H9 (cell line): ENCODE results near the gene CALML4. TPM values are rescaled to one million over a fixed set of nuclear protein-coding genes. Genes with fewer than 3 reads are reported as not detected.

Experiments
- DNase-seq: peaks from one replicate; pipeline ENCODE4 v3.0.0-alpha.2; 2017
- H2AFZ ChIP-seq: one replicate; pipeline ENCODE4 v1.6.1; 2013; ENCODE audit warnings: mild to moderate bottlenecking, low read length, control low read depth, moderate library complexity
- H2AK5ac ChIP-seq: 2 replicates; pipeline ENCODE4 v1.6.1; 2013; ENCODE audit warnings: low read length, control low read depth, mixed read lengths; ENCODE audit not compliant: insufficient read length
- H2BK120ac ChIP-seq: one replicate; pipeline ENCODE4 v1.6.1; 2013; ENCODE audit warnings: low read depth, mild to moderate bottlenecking, low read length, control low read depth, inconsistent platforms; ENCODE audit not compliant: poor library complexity, severe bottlenecking
- H2BK12ac ChIP-seq: 2 replicates; pipeline ENCODE4 v1.6.1; 2013; ENCODE audit warnings: low read length, control low read depth, mixed read lengths, low read depth; ENCODE audit not compliant: insufficient read length
- H2BK15ac ChIP-seq: 2 replicates; pipeline ENCODE4 v1.6.1; 2013; ENCODE audit warnings: low read depth, low read length, control low read depth
- H2BK20ac ChIP-seq: one replicate; pipeline ENCODE4 v1.6.1; 2013; ENCODE audit warnings: low read depth, mild to moderate bottlenecking, low read length, control low read depth, inconsistent platforms; ENCODE audit not compliant: poor library complexity, severe bottlenecking
- H2BK5ac ChIP-seq: 2 replicates; pipeline ENCODE4 v1.6.1; 2013; ENCODE audit warnings: low read length, control low read depth, mixed read lengths; ENCODE audit not compliant: insufficient read length
- H3K14ac ChIP-seq: 2 replicates; pipeline ENCODE4 v1.6.1; 2013; ENCODE audit warnings: low read length, control low read depth; ENCODE audit not compliant: insufficient read depth
- H3K18ac ChIP-seq: 2 replicates; pipeline ENCODE4 v1.6.1; 2013; ENCODE audit warnings: low read depth, mild to moderate bottlenecking, mixed read lengths, low read length, control low read depth; ENCODE audit not compliant: insufficient read length
- H3K23ac ChIP-seq: 2 replicates; pipeline ENCODE4 v1.6.1; 2013; ENCODE audit warnings: low read length, control low read depth, mixed read lengths, low read depth; ENCODE audit not compliant: insufficient read length
- H3K23me2 ChIP-seq: 2 replicates; pipeline ENCODE4 v1.6.1; 2013; ENCODE audit warnings: low read depth, mild to moderate bottlenecking, mixed read lengths, low read length, control low read depth; ENCODE audit not compliant: insufficient read length, poor library complexity, severe bottlenecking
- H3K27ac ChIP-seq: 2 replicates; pipeline ENCODE4 v1.5.1; 2013; ENCODE audit warnings: low read length, control low read depth, mixed read lengths, low read depth; ENCODE audit not compliant: insufficient read length
- H3K27me3 ChIP-seq: 2 replicates; pipeline ENCODE4 v1.6.1; 2013; ENCODE audit warnings: low read length, control low read depth, inconsistent platforms; ENCODE audit not compliant: insufficient read depth
- H3K4ac ChIP-seq: 2 replicates; pipeline ENCODE4 v1.6.1; 2013; ENCODE audit warnings: low read depth, mild to moderate bottlenecking, control low read depth, inconsistent platforms, low read length, moderate library complexity
- H3K4me1 ChIP-seq: 2 replicates; pipeline ENCODE4 v1.6.1; 2013; ENCODE audit warnings: low read length, control low read depth, inconsistent platforms; ENCODE audit not compliant: insufficient read depth
- H3K4me2 ChIP-seq: 2 replicates; pipeline ENCODE4 v1.6.1; 2013; ENCODE audit warnings: low read length, control low read depth, mixed read lengths; ENCODE audit not compliant: insufficient read length, insufficient read depth
- H3K56ac ChIP-seq: 2 replicates; pipeline ENCODE4 v1.6.1; 2013; ENCODE audit warnings: low read depth, mild to moderate bottlenecking, mixed read lengths, low read length, control low read depth; ENCODE audit not compliant: insufficient read length
- H3K79me1 ChIP-seq: 2 replicates; pipeline ENCODE4 v1.6.1; 2013; ENCODE audit warnings: low read depth, mild to moderate bottlenecking, moderate library complexity, low read length, control low read depth, inconsistent platforms; ENCODE audit not compliant: insufficient read depth, poor library complexity, severe bottlenecking
- H3K79me2 ChIP-seq: 2 replicates; pipeline ENCODE4 v1.6.1; 2013; ENCODE audit warnings: low read length, control low read depth, inconsistent platforms; ENCODE audit not compliant: insufficient read depth
- H3K9ac ChIP-seq: 2 replicates; pipeline ENCODE4 v1.6.1; 2013; ENCODE audit warnings: low read length, control low read depth, mixed read lengths; ENCODE audit not compliant: insufficient read length; ENCODE audit errors: extremely low read depth
- H3K9me3 ChIP-seq: one replicate; pipeline ENCODE4 v1.6.1; 2013; ENCODE audit warnings: low read depth, low read length, inconsistent platforms; ENCODE audit not compliant: control insufficient read depth
- H3T11ph ChIP-seq: one replicate; pipeline ENCODE4 v1.6.1; 2013; ENCODE audit warnings: mild to moderate bottlenecking, low read length, control low read depth, inconsistent platforms
- H4K20me1 ChIP-seq: one replicate; pipeline ENCODE4 v1.6.1; 2013; ENCODE audit not compliant: control insufficient read depth, insufficient read length, insufficient read depth
- H4K5ac ChIP-seq: 2 replicates; pipeline ENCODE4 v1.6.1; 2013; ENCODE audit warnings: low read depth, mild to moderate bottlenecking, mixed read lengths, low read length, control low read depth; ENCODE audit not compliant: insufficient read length
- H4K8ac ChIP-seq: replicated peaks from 2 replicates; pipeline ENCODE4 v1.6.1; 2013; ENCODE audit warnings: low read length, control low read depth, mixed read lengths, low read depth; ENCODE audit not compliant: insufficient read length
- H4K91ac ChIP-seq: 2 replicates; pipeline ENCODE4 v1.6.1; 2013; ENCODE audit warnings: low read depth, mild to moderate bottlenecking, moderate library complexity, mixed read lengths, low read length, control low read depth; ENCODE audit not compliant: insufficient read length
- H3K27ac Mint-ChIP-seq, 3 experiments: 2 replicates in 2 of 3; 3 replicates in 1 of 3; pipeline ENCODE4 v1.8.0; 2020 to 2021; ENCODE audit warnings: mixed read lengths in 3 of 3, mild to moderate bottlenecking in 1 of 3, moderate library complexity in 1 of 3
- H3K27me3 Mint-ChIP-seq: 2 replicates; pipeline ENCODE4 v1.8.0; 2021; ENCODE audit warnings: low read depth, mild to moderate bottlenecking, moderate library complexity, mixed read lengths
- H3K36me3 Mint-ChIP-seq, 3 experiments: 2 replicates in 2 of 3; 3 replicates in 1 of 3; pipeline ENCODE4 v1.8.0; 2020 to 2021; ENCODE audit warnings: low read depth in 3 of 3, mixed read lengths in 3 of 3; ENCODE audit not compliant: insufficient read depth in 1 of 3
- H3K4me1 Mint-ChIP-seq, 2 experiments: 2 replicates each; pipeline ENCODE4 v1.8.0; 2020; ENCODE audit warnings: mixed read lengths in 2 of 2
- H3K4me3 Mint-ChIP-seq, 2 experiments: 2 replicates in 1 of 2; 3 replicates in 1 of 2; pipeline ENCODE4 v1.8.0; 2020 to 2021; ENCODE audit warnings: mild to moderate bottlenecking in 2 of 2, mixed read lengths in 2 of 2, moderate library complexity in 1 of 2
- H3K9me3 Mint-ChIP-seq, 2 experiments: 2 replicates in 1 of 2; 3 replicates in 1 of 2; pipeline ENCODE4 v1.8.0; 2020; ENCODE audit warnings: mild to moderate bottlenecking in 2 of 2, mixed read lengths in 2 of 2, moderate library complexity in 1 of 2
- WGBS: extraction: QIAGEN DNeasy Blood & Tissue Kit; methylation state at CpG from one replicate; pipeline ENCODE4 v1.1.7; 2013; ENCODE audit warnings: missing lambda C conversion rate, low lambda C conversion rate, mixed read lengths; ENCODE audit not compliant: insufficient read length; ENCODE audit errors: extremely low coverage; 5-methylcytosine and 5-hydroxymethylcytosine counted together
- total RNA-seq: library from RNA; stranded (reverse); gene quantifications from 2 replicates; pipeline ENCODE4 v1.2.1, GENCODE V29; 2021
- TF ChIP-seq, protein P1 (sequence below): fragments of 200-600 bp; sonication (generic); conservative IDR thresholded peaks from 3 replicates; pipeline ENCODE4 v1.8.0; 2021; ENCODE audit warnings: antibody characterized with exemption, mild to moderate bottlenecking

The CALML4 gene
- total RNA-seq, 1 experiment from 2014 or later: 11.8 TPM

DNA sequence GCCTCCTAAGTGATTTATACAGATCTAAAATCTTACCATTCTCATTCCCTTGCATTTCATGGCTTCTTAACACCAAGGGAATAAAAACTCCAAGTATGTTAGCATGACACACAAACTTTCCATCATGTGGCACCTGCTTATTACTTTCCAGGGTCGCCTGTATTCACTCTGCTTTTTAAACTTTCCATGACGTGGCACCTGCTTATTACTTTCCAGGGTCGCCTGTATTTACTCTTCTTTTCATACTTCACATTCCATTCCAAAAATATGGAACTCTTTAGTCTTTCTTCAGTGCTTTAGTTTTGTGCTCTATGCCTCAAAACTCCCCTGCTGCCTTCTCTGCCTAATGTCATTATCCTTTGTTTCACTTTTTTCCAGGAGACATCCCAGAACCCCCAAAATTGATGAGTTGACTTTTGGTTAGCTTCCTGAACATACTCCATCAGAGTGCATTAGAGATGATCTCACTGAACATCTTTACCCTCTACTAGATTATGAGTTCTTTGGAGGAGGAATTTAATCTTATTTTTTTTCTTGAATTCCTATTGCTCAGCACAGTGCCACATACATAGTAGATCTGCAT, 47.0 kb downstream of the CALML4 start:
- H4K20me1 ChIP-seq: no peaks in the 10 kb centered on the region
- no peak overlapping the region for H2BK15ac ChIP-seq
- no peaks in the 10 kb centered on the region for H3K27me3 Mint-ChIP-seq
- no peaks in the 10 kb centered on the region for H3K79me1 ChIP-seq
- H3K9me3 Mint-ChIP-seq: peaks cover 11 to 12% of the 10 kb centered on the region in 2 experiments; a peak in 3 of 5 replicates
- H3K9me3 ChIP-seq: no peaks in the 10 kb centered on the region
- no peak overlapping the region for H3K56ac ChIP-seq
- TF ChIP-seq, protein P1, sequence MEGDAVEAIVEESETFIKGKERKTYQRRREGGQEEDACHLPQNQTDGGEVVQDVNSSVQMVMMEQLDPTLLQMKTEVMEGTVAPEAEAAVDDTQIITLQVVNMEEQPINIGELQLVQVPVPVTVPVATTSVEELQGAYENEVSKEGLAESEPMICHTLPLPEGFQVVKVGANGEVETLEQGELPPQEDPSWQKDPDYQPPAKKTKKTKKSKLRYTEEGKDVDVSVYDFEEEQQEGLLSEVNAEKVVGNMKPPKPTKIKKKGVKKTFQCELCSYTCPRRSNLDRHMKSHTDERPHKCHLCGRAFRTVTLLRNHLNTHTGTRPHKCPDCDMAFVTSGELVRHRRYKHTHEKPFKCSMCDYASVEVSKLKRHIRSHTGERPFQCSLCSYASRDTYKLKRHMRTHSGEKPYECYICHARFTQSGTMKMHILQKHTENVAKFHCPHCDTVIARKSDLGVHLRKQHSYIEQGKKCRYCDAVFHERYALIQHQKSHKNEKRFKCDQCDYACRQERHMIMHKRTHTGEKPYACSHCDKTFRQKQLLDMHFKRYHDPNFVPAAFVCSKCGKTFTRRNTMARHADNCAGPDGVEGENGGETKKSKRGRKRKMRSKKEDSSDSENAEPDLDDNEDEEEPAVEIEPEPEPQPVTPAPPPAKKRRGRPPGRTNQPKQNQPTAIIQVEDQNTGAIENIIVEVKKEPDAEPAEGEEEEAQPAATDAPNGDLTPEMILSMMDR: no peak
- DNase-seq: no peak
- H3K27me3 ChIP-seq: no peaks in the 10 kb centered on the region
- no peak overlapping the region for H3K23ac ChIP-seq
- no peak overlapping the region for H3K4ac ChIP-seq
- no peak overlapping the region for H4K91ac ChIP-seq
- no peaks in the 10 kb centered on the region for H3K79me2 ChIP-seq
- no peak overlapping the region for H3K18ac ChIP-seq
- no peaks in the 10 kb centered on the region for H3K4me1 Mint-ChIP-seq
- no peak overlapping the region for H2AK5ac ChIP-seq
- H3K27ac ChIP-seq: no peak overlapping the region
- no peak overlapping the region for H3K27ac Mint-ChIP-seq
- no peaks in the 10 kb centered on the region for H3K23me2 ChIP-seq
- no peak overlapping the region for H3T11ph ChIP-seq
- H4K5ac ChIP-seq: no peak overlapping the region
- H3K4me1 ChIP-seq: no peaks in the 10 kb centered on the region
- H2AFZ ChIP-seq: no peak overlapping the region
- H2BK5ac ChIP-seq: no peak overlapping the region
- H3K4me3 Mint-ChIP-seq: no peak overlapping the region
- WGBS: no CpG with 5 or more reads among the region's 3 CpGs
- H2BK120ac ChIP-seq: no peak overlapping the region
- H3K9ac ChIP-seq: no peak overlapping the region
- H3K14ac ChIP-seq: no peak overlapping the region
- H3K36me3 Mint-ChIP-seq: peaks cover 18 to 27% (median 24%) of the 10 kb centered on the region in 3 experiments
- no peak overlapping the region for H4K8ac ChIP-seq
- no peak overlapping the region for H2BK20ac ChIP-seq
- no peak overlapping the region for H2BK12ac ChIP-seq
- H3K4me2 ChIP-seq: no peak overlapping the region
